Raji (cell line): ENCODE measurements around the gene DRP2.

Experiments
- POLR2A ChIP-seq: IDR thresholded peaks from 2 replicates; pipeline ENCODE4 v1.6.1; 2011; ENCODE audit warnings: low read depth, low read length, control low read depth; ENCODE audit not compliant: insufficient read depth

Gene DRP2

GRCh38 chrX:101276238-101276637 lies 56.7 kb downstream of the DRP2 start:
- TF ChIP-seq POLR2A = no peak

GRCh38 chrX:101287402-101287801 lies 67.8 kb downstream of the DRP2 start:
- TF ChIP-seq POLR2A = no peak

GRCh38 chrX:101290957-101291603 lies 71.5 kb downstream of the DRP2 start, which contains the start of gene TAF7L:
TSS of gene TAF7L (minus strand) at chrX:101291334. CDS start at chrX:101287543, 3,791 bp downstream.
- TF ChIP-seq POLR2A = no peak

GRCh38 chrX:101303790-101304189 lies 84.2 kb downstream of the DRP2 start:
- TF ChIP-seq POLR2A = no peak
